Measurements from ENCODE around the gene RIMBP2.

DNA sequence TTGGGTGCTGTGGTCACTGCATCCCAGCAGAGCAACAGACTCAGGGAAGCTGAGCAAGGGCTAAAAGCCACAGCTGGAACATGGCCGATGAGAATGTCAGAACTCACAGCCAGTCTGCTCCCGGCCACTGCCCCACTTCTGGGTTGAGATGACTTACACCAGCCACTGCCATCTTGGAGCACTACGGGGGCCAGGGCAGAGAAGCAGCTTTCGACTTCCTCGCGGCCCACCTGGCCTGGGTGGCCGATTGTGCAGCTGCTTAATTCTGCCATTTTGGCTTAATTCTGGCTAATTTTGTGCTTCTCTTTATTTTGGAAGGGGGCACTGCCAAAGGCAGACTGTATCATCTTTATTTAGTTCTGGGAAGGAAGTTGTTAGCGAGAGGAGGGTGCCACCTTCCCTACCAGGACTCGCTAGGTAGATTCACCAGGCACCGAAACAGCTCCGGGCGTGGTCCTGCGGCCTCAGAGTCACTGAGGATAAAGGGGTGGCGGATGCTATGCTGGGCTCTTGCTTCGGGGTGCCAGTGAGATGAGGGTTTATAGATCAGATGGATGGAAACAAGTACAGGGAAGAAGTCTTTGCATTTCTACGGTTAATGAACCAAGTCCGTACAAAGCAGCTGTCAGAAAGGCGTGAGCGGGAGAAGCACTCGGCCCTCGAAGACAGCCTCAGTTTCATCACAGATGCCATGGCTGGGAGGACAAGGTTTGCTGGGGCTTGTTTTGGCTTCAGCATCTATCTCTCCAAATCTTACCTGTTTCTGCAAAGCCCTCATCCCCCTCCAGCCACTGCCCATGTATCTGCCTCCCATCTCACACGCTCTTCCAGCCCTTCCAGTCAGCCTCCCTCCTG, 230.6 kb downstream of the RIMBP2 start:
- TF ChIP-seq, protein P1, sequence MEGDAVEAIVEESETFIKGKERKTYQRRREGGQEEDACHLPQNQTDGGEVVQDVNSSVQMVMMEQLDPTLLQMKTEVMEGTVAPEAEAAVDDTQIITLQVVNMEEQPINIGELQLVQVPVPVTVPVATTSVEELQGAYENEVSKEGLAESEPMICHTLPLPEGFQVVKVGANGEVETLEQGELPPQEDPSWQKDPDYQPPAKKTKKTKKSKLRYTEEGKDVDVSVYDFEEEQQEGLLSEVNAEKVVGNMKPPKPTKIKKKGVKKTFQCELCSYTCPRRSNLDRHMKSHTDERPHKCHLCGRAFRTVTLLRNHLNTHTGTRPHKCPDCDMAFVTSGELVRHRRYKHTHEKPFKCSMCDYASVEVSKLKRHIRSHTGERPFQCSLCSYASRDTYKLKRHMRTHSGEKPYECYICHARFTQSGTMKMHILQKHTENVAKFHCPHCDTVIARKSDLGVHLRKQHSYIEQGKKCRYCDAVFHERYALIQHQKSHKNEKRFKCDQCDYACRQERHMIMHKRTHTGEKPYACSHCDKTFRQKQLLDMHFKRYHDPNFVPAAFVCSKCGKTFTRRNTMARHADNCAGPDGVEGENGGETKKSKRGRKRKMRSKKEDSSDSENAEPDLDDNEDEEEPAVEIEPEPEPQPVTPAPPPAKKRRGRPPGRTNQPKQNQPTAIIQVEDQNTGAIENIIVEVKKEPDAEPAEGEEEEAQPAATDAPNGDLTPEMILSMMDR (IDR thresholded peaks at IDR 0.05): no peak
- TF ChIP-seq EZH2phosphoT487 (IDR thresholded peaks at IDR 0.05; ENCODE audit: borderline replicate concordance, low read depth) (no peak), RCOR1 (IDR thresholded peaks at IDR 0.05; ENCODE audit: low read length) (no peak), TAF1 (IDR thresholded peaks at IDR 0.05; ENCODE audit: borderline replicate concordance, low read depth, low read length) (no peak), TCF12 (IDR thresholded peaks at IDR 0.05) (no peak), RFX5 (IDR thresholded peaks at IDR 0.05; ENCODE audit: low read length) (no peak), EP300 (IDR thresholded peaks at IDR 0.05; ENCODE audit: borderline replicate concordance in 1 of 2, low read depth in 1 of 2, low read length in 1 of 2) (no peak), POLR2AphosphoS5 (IDR thresholded peaks at IDR 0.05; ENCODE audit: low read depth, low read length) (no peak), FOXJ3 (CRISPR knock-in tag; IDR thresholded peaks at IDR 0.05) (no peak), RAD21 (IDR thresholded peaks at IDR 0.05; ENCODE audit: low read length) (no peak), SIN3A (IDR thresholded peaks at IDR 0.05; ENCODE audit: borderline replicate concordance, low read depth, low read length) (no peak)
- TF ChIP-seq, protein P2, sequence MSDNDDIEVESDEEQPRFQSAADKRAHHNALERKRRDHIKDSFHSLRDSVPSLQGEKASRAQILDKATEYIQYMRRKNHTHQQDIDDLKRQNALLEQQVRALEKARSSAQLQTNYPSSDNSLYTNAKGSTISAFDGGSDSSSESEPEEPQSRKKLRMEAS (IDR thresholded peaks at IDR 0.05; ENCODE audit: low read depth): no peak

All from SK-N-SH (cell line).